HEK293 (cell line): ENCODE data around the gene IWS1.

ENCODE experiments used
- CTCF ChIA-PET: fragments of 350-600 bp; formaldehyde crosslinking; extraction: SDS; loops from one replicate; lab custom pipeline; 2021; ENCODE audit warnings: antibody characterized with exemption; lab: Yijun Ruan, JAX
- POLR2A ChIA-PET: fragments of 300-600 bp; formaldehyde crosslinking; extraction: SDS; loops from one replicate; lab custom pipeline; 2020; ENCODE audit warnings: antibody characterized with exemption, inconsistent platforms; lab: Yijun Ruan, JAX
- H3K27ac ChIP-seq: fragments of 200-500 bp; sonication (Bioruptor generic); 2 replicates; pipeline ENCODE4 v1.5.1; 2014; ENCODE audit warnings: low read depth, low read length, control low read depth, inconsistent platforms; ENCODE audit errors: extremely low read depth
- H3K36me3 ChIP-seq, 2 experiments: fragments of 200-500 bp in 1 of 2; sonication (Bioruptor generic) in 1 of 2; 1 replicate in 1 of 2; 2 replicates in 1 of 2; pipeline ENCODE4 v1.5.1; 2014 to 2017; ENCODE audit warnings: inconsistent platforms in 2 of 2, low read length in 2 of 2; ENCODE audit not compliant: control insufficient read depth in 2 of 2, insufficient read depth in 1 of 2
- H3K4me1 ChIP-seq: fragments of 200-500 bp; sonication (Bioruptor generic); 2 replicates; pipeline ENCODE4 v1.5.1; 2014; ENCODE audit warnings: mild to moderate bottlenecking, low read length, inconsistent platforms; ENCODE audit not compliant: control insufficient read depth, insufficient read depth
- H3K4me3 ChIP-seq: 2 replicates; pipeline ENCODE4 v1.5.1; 2011; ENCODE audit warnings: low read depth, mild to moderate bottlenecking, control low read depth, low read length, moderate library complexity
- H3K9me3 ChIP-seq: fragments of 200-500 bp; sonication (Bioruptor generic); 2 replicates; pipeline ENCODE4 v1.5.1; 2014; ENCODE audit warnings: low read depth, low read length, inconsistent platforms; ENCODE audit not compliant: control insufficient read depth, insufficient read depth
- EGR2 ChIP-seq: fragments of 450-650 bp; formaldehyde crosslinking; IDR thresholded peaks from 2 replicates; pipeline ENCODE4 v1.5.1; 2016; ENCODE audit warnings: low read depth, missing biosample characterization, missing genetic modification characterization
- MYNN ChIP-seq: fragments of 450-650 bp; formaldehyde crosslinking; IDR thresholded peaks from 2 replicates; pipeline ENCODE4 v1.5.1; 2016; ENCODE audit warnings: missing biosample characterization, missing genetic modification characterization, borderline replicate concordance
- MZF1 ChIP-seq: fragments of 450-650 bp; formaldehyde crosslinking; IDR thresholded peaks from 2 replicates; pipeline ENCODE4 v1.5.1; 2017; ENCODE audit warnings: missing biosample characterization, missing genetic modification characterization, borderline replicate concordance
- PATZ1 ChIP-seq: fragments of 450-650 bp; formaldehyde crosslinking; IDR thresholded peaks from 2 replicates; pipeline ENCODE4 v1.5.1; 2016; ENCODE audit warnings: missing biosample characterization, missing genetic modification characterization
- SCRT1 ChIP-seq: fragments of 450-650 bp; formaldehyde crosslinking; IDR thresholded peaks from 2 replicates; pipeline ENCODE4 v1.5.1; 2016; ENCODE audit warnings: missing biosample characterization, missing genetic modification characterization, borderline replicate concordance
- SCRT2 ChIP-seq: fragments of 450-650 bp; formaldehyde crosslinking; IDR thresholded peaks from 2 replicates; pipeline ENCODE4 v1.5.1; 2016; ENCODE audit warnings: missing biosample characterization, missing genetic modification characterization
- WT1 ChIP-seq: fragments of 450-650 bp; formaldehyde crosslinking; IDR thresholded peaks from 2 replicates; pipeline ENCODE4 v1.5.1; 2016; ENCODE audit warnings: missing biosample characterization, missing genetic modification characterization
- ZBTB17 ChIP-seq: fragments of 450-650 bp; formaldehyde crosslinking; IDR thresholded peaks from 2 replicates; pipeline ENCODE4 v1.5.1; 2016; ENCODE audit warnings: missing biosample characterization, missing genetic modification characterization
- ZBTB7A ChIP-seq: fragments of 450-650 bp; formaldehyde crosslinking; IDR thresholded peaks from 2 replicates; pipeline ENCODE4 v1.5.1; 2016; ENCODE audit warnings: low read depth, missing biosample characterization, missing genetic modification characterization
- ZFP69B ChIP-seq: fragments of 450-650 bp; formaldehyde crosslinking; IDR thresholded peaks from 2 replicates; pipeline ENCODE4 v1.5.1; 2016; ENCODE audit warnings: missing biosample characterization, missing genetic modification characterization
- ZNF140 ChIP-seq: fragments of 450-650 bp; formaldehyde crosslinking; IDR thresholded peaks from 2 replicates; pipeline ENCODE4 v1.5.1; 2016; ENCODE audit warnings: missing biosample characterization, missing genetic modification characterization
- ZNF155 ChIP-seq: fragments of 450-650 bp; formaldehyde crosslinking; IDR thresholded peaks from 2 replicates; pipeline ENCODE4 v1.5.1; 2016; ENCODE audit warnings: missing biosample characterization, missing genetic modification characterization
- ZNF16 ChIP-seq: fragments of 450-650 bp; formaldehyde crosslinking; IDR thresholded peaks from 2 replicates; pipeline ENCODE4 v1.5.1; 2016; ENCODE audit warnings: low read depth, missing biosample characterization, missing genetic modification characterization
- ZNF175 ChIP-seq: fragments of 450-650 bp; formaldehyde crosslinking; IDR thresholded peaks from 2 replicates; pipeline ENCODE4 v1.5.1; 2016; ENCODE audit warnings: missing biosample characterization, missing genetic modification characterization
- ZNF184 ChIP-seq: fragments of 450-650 bp; IDR thresholded peaks from 2 replicates; pipeline ENCODE4 v1.5.1; 2018; ENCODE audit warnings: missing biosample characterization, mild to moderate bottlenecking, missing genetic modification characterization
- ZNF221 ChIP-seq: fragments of 450-650 bp; formaldehyde crosslinking; IDR thresholded peaks from 2 replicates; pipeline ENCODE4 v1.5.1; 2017; ENCODE audit warnings: missing biosample characterization, missing genetic modification characterization, borderline replicate concordance
- ZNF23 ChIP-seq: fragments of 450-650 bp; formaldehyde crosslinking; IDR thresholded peaks from 2 replicates; pipeline ENCODE4 v1.5.1; 2016; ENCODE audit warnings: missing biosample characterization, missing genetic modification characterization, borderline replicate concordance
- ZNF24 ChIP-seq: fragments of 450-650 bp; formaldehyde crosslinking; IDR thresholded peaks from 2 replicates; pipeline ENCODE4 v1.5.1; 2016; ENCODE audit warnings: missing biosample characterization, missing genetic modification characterization
- ZNF311 ChIP-seq: fragments of 450-650 bp; formaldehyde crosslinking; IDR thresholded peaks from 2 replicates; pipeline ENCODE4 v1.5.1; 2017; ENCODE audit warnings: missing biosample characterization, missing genetic modification characterization, borderline replicate concordance
- ZNF366 ChIP-seq: fragments of 450-650 bp; formaldehyde crosslinking; conservative IDR thresholded peaks from 2 replicates; pipeline ENCODE4 v1.5.1; 2016; ENCODE audit warnings: missing biosample characterization, missing genetic modification characterization
- ZNF37A ChIP-seq: fragments of 450-650 bp; IDR thresholded peaks from 2 replicates; pipeline ENCODE4 v1.5.1; 2018; ENCODE audit warnings: missing biosample characterization, missing genetic modification characterization
- ZNF501 ChIP-seq: fragments of 450-650 bp; formaldehyde crosslinking; IDR thresholded peaks from 2 replicates; pipeline ENCODE4 v1.5.1; 2016; ENCODE audit warnings: missing biosample characterization, missing genetic modification characterization
- ZNF670 ChIP-seq: fragments of 450-650 bp; formaldehyde crosslinking; IDR thresholded peaks from 2 replicates; pipeline ENCODE4 v1.5.1; 2016; ENCODE audit warnings: missing biosample characterization, missing genetic modification characterization, low read depth
- ZSCAN30 ChIP-seq: fragments of 450-650 bp; IDR thresholded peaks from 2 replicates; pipeline ENCODE4 v1.5.1; 2018; ENCODE audit warnings: missing biosample characterization, mild to moderate bottlenecking, missing genetic modification characterization, moderate library complexity
- TF ChIP-seq, protein P1 (sequence below): fragments of 450-650 bp; formaldehyde crosslinking; IDR thresholded peaks from 2 replicates; pipeline ENCODE4 v1.5.1; 2016; ENCODE audit warnings: missing biosample characterization, missing genetic modification characterization
- TF ChIP-seq, protein P2 (sequence below): fragments of 450-650 bp; formaldehyde crosslinking; IDR thresholded peaks from 2 replicates; pipeline ENCODE4 v1.5.1; 2016; ENCODE audit warnings: missing biosample characterization, missing genetic modification characterization, low read depth
- TF ChIP-seq, protein P3 (sequence below): fragments of 450-650 bp; formaldehyde crosslinking; IDR thresholded peaks from 2 replicates; pipeline ENCODE4 v1.5.1; 2017; ENCODE audit warnings: missing biosample characterization, missing genetic modification characterization

The IWS1 gene

DNA sequence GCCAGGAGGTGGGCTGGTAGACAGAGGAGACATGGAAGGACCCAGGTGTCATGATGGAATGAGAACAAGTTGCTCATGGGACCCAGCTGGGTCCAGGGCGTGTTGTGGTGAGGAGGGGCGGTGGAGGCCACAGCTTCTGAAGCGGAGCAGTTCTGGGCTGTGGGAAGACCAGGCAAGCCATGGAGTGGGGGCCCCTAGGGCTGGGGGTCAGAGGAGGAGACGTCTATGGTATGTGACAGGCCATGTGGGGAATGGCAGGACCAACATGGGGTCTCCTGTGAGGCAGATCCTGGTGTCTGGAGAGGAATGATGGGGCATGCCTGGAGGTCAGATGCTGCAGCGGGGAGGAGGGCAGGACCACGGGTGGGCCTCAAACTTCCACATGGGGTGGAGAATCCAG, 26.0 kb upstream of the IWS1 start (continued):
- TF ChIP-seq, protein P1, sequence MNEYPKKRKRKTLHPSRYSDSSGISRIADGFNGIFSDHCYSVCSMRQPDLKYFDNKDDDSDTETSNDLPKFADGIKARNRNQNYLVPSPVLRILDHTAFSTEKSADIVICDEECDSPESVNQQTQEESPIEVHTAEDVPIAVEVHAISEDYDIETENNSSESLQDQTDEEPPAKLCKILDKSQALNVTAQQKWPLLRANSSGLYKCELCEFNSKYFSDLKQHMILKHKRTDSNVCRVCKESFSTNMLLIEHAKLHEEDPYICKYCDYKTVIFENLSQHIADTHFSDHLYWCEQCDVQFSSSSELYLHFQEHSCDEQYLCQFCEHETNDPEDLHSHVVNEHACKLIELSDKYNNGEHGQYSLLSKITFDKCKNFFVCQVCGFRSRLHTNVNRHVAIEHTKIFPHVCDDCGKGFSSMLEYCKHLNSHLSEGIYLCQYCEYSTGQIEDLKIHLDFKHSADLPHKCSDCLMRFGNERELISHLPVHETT (tag by site-specific recombination): no peak
- TF ChIP-seq ZNF221 (tag by site-specific recombination): no peak
- no peak for TF ChIP-seq ZBTB7A (tag by site-specific recombination)
- TF ChIP-seq ZNF140 (tag by site-specific recombination): no peak
- TF ChIP-seq MZF1 (tag by site-specific recombination): no peak

DNA sequence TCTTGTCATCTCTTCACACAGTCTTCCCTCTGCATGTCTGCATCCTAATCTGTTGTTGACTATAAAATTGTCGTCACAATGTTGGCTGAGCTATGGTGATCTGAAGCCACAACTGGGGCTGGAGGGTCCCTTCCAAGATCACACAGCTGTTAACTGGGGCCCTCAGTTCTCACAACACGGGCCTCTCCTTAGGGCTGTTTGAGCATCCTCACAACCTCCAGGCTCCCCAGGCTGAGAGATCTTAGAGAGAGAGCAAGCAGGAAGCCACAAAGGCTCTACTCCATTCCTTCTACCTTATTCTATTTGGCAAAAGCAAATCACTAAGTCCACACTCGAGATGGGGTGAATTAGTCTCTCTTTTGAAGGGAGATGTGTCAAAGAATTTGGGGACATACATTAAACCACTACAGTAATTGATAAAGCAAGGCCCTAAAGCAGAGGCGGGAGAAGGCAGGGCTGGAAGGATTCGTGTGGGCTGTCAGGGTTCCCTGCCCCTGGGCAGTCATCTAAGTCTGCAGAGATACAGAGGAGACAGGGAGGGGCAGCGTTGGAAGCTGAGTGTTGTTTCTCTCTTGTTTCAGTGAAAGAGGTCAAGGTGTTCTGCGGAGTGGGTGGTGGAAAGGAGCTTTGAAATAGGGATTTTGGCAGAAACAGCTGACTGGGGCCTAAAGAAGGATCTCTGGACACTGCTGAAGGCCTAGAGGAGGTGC, 25.1 kb upstream of the IWS1 start:
- H3K36me3 ChIP-seq: no peaks in the 10 kb centered on the region
- TF ChIP-seq SCRT1 (tag by site-specific recombination): no peak
- TF ChIP-seq, protein P2, sequence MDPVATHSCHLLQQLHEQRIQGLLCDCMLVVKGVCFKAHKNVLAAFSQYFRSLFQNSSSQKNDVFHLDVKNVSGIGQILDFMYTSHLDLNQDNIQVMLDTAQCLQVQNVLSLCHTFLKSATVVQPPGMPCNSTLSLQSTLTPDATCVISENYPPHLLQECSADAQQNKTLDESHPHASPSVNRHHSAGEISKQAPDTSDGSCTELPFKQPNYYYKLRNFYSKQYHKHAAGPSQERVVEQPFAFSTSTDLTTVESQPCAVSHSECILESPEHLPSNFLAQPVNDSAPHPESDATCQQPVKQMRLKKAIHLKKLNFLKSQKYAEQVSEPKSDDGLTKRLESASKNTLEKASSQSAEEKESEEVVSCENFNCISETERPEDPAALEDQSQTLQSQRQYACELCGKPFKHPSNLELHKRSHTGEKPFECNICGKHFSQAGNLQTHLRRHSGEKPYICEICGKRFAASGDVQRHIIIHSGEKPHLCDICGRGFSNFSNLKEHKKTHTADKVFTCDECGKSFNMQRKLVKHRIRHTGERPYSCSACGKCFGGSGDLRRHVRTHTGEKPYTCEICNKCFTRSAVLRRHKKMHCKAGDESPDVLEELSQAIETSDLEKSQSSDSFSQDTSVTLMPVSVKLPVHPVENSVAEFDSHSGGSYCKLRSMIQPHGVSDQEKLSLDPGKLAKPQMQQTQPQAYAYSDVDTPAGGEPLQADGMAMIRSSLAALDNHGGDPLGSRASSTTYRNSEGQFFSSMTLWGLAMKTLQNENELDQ: no peak
- TF ChIP-seq ZNF501 (tag by site-specific recombination): no peak
- no peak for TF ChIP-seq ZNF23 (tag by site-specific recombination)
- TF ChIP-seq SCRT2 (tag by site-specific recombination): no peak
- no peak for TF ChIP-seq PATZ1
- no peak for TF ChIP-seq ZNF37A (tag by site-specific recombination)
- no peak for TF ChIP-seq ZNF311
- TF ChIP-seq ZNF175 (tag by site-specific recombination): no peak
- ChIA-PET POLR2A (no interaction called here), CTCF (no interaction called here)
- H3K4me3 ChIP-seq: no peak overlapping the region
- no peak overlapping the region for H3K27ac ChIP-seq
- no peaks in the 10 kb centered on the region for H3K9me3 ChIP-seq
- no peaks in the 10 kb centered on the region for H3K4me1 ChIP-seq

- Histone ChIP-seq H3K4me1 (no peaks in the 10 kb centered on the region), H3K27ac (no peak overlapping the region), H3K36me3 (no peaks in the 10 kb centered on the region), H3K4me3 (no peak overlapping the region), H3K9me3 (no peaks in the 10 kb centered on the region)
- no peak for TF ChIP-seq WT1 (tag by site-specific recombination)
- no peak for TF ChIP-seq ZFP69B (tag by site-specific recombination)
- TF ChIP-seq ZNF670 (tag by site-specific recombination): no peak
- TF ChIP-seq EGR2 (tag by site-specific recombination): peak; percentile 67
- no peak for TF ChIP-seq ZNF155 (tag by site-specific recombination)
- peak; percentile 90 for TF ChIP-seq ZBTB17 (tag by site-specific recombination)
- no peak for TF ChIP-seq ZNF16 (tag by site-specific recombination)
- peak; percentile 82 for TF ChIP-seq ZNF366
- TF ChIP-seq MYNN: no peak
- TF ChIP-seq, protein P3, sequence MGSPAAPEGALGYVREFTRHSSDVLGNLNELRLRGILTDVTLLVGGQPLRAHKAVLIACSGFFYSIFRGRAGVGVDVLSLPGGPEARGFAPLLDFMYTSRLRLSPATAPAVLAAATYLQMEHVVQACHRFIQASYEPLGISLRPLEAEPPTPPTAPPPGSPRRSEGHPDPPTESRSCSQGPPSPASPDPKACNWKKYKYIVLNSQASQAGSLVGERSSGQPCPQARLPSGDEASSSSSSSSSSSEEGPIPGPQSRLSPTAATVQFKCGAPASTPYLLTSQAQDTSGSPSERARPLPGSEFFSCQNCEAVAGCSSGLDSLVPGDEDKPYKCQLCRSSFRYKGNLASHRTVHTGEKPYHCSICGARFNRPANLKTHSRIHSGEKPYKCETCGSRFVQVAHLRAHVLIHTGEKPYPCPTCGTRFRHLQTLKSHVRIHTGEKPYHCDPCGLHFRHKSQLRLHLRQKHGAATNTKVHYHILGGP: no peak
- TF ChIP-seq ZNF184 (tag by site-specific recombination): no peak
- TF ChIP-seq ZNF24 (tag by site-specific recombination): no peak
- TF ChIP-seq ZSCAN30 (tag by site-specific recombination): no peak
- ChIA-PET POLR2A (no interaction called here), CTCF (no interaction called here)
Measured at GRCh38 chr2:127546797-127547196, 20.5 kb upstream of the IWS1 start.
